GM12874 (cell line): Measurements from ENCODE around the gene PPM1J.

Experiments used
- TF ChIP-seq, protein P1 (sequence below): IDR thresholded peaks from 2 replicates; pipeline ENCODE4 v1.5.1; 2011; ENCODE audit warnings: low read depth, mild to moderate bottlenecking, control low read depth, low read length, moderate library complexity; ENCODE audit not compliant: insufficient read depth

PPM1J gene

GRCh38 chr1:112686835-112687234 lies 28.3 kb downstream of the PPM1J start:
- TF ChIP-seq, protein P1, sequence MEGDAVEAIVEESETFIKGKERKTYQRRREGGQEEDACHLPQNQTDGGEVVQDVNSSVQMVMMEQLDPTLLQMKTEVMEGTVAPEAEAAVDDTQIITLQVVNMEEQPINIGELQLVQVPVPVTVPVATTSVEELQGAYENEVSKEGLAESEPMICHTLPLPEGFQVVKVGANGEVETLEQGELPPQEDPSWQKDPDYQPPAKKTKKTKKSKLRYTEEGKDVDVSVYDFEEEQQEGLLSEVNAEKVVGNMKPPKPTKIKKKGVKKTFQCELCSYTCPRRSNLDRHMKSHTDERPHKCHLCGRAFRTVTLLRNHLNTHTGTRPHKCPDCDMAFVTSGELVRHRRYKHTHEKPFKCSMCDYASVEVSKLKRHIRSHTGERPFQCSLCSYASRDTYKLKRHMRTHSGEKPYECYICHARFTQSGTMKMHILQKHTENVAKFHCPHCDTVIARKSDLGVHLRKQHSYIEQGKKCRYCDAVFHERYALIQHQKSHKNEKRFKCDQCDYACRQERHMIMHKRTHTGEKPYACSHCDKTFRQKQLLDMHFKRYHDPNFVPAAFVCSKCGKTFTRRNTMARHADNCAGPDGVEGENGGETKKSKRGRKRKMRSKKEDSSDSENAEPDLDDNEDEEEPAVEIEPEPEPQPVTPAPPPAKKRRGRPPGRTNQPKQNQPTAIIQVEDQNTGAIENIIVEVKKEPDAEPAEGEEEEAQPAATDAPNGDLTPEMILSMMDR, result no peak

GRCh38 chr1:112686417-112686816 lies 28.7 kb downstream of the PPM1J start:
- TF ChIP-seq, protein P1, result no peak

GRCh38 chr1:112685913-112686312 lies 29.2 kb downstream of the PPM1J start:
- TF ChIP-seq, protein P1, result no peak

DNA sequence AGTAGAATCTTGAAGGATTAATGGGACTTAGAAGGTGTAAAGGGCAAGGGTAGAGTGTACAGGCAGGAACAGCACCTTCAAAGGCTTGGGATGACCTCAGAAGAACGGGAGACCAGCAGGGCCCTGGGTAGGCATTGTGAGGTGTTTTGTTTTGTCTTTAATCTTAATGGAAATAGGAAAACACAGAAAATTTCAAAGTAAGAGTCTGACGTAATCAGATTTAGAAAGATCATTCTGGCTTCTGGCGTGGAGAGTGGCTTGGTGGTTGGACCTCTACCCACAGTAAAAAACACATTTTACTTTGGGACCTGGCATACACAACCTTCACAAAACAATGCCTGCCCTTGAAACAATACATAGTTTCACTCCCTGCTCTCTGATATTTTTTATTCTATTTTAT lies 36.5 kb downstream of the PPM1J start:
- TF ChIP-seq, protein P1, result no peak

DNA sequence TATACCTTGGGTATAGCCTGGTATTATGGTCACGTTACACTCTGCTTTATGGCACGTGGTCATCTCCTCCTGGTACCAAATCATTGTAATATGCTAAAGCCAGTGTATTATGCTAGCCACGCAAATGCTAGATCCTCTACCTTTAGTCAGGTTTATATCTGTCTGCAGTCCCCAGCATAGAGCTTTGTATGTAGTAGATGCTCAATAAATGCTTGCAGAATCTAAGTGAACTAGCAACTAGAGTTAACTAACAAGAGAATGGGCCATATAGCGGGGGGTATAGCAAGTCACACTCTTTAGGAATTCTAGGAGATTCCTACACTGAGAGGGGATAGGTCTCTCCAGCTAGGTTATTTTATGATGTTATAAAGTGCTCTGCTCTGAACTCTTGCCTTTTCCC lies 37.6 kb downstream of the PPM1J start:
- TF ChIP-seq, protein P1, result no peak

DNA sequence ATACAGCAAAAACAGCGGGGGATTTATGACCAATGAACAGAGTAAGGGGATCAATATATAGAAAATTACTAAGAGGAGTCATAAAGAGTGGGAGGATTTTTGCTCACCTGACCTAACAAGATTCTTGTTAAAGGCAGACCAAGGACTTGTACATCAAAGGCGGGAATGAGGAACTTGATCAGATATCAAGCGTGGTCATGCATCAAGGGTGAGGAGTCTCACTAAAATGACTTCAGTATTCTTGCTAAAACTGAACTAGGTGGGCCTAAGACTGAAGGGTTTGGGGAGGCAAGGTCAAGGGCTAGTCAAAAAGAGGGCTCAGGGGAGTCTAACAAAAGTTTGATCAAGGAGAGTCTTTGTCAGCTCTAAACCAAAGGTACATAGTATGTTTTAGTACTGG lies 38.6 kb downstream of the PPM1J start:
- TF ChIP-seq, protein P1, result no peak

DNA sequence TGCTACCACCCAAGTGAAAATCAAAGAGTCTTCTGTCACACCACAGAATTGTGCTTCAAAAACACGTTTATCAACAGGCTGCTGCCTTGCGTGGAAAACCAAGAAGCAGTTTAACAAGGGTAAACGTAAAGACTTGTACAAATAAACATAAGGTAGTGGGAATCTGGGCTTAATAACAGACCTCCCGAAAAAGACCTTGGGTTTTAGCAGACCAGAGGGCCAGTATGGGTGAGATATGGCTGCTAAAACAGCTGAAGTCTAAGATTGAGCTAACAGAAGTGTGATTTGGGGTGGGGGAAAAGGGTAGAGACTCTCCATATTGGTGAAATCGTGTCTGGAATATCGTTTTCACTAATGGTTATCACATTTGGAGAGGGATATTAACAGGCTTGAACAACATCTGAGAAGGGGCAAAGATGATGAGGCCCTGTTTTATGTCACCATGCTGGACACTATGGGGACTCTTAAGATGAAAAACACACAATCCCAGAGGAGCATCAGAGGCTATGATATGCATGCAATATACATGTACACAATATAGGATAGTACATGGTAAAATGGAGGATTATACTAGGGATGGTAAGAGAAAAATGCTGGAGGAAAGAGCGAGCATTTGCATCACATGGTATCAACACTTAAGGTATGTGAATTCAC lies 39.3 kb downstream of the PPM1J start:
- TF ChIP-seq, protein P1, result no peak
